ENCODE measurements around the gene MLLT11. TPM values are rescaled to one million over a fixed set of nuclear protein-coding genes. Genes with fewer than 3 reads are reported as not detected.

Gene MLLT11, protein sequence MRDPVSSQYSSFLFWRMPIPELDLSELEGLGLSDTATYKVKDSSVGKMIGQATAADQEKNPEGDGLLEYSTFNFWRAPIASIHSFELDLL
- 58.7 TPM for total RNA-seq
- long read RNA-seq, full-length matches to known transcripts: 287 of 302 reads
- long read RNA-seq, partial matches to known transcripts: 12 of 302 reads
- long read RNA-seq, other reads (novel, unspliced or antisense): 3 of 302 reads

GRCh38 chr1:151060007-151060656 is at the start of gene MLLT11:
TSS of gene MLLT11 (plus strand) at chr1:151060397. CDS start at chr1:151067225, 6,828 bp downstream.
- intact Hi-C loops (cut with DNase I): no loop called here
- DNase-seq (ENCODE audit: low spot score): no peak

DNA sequence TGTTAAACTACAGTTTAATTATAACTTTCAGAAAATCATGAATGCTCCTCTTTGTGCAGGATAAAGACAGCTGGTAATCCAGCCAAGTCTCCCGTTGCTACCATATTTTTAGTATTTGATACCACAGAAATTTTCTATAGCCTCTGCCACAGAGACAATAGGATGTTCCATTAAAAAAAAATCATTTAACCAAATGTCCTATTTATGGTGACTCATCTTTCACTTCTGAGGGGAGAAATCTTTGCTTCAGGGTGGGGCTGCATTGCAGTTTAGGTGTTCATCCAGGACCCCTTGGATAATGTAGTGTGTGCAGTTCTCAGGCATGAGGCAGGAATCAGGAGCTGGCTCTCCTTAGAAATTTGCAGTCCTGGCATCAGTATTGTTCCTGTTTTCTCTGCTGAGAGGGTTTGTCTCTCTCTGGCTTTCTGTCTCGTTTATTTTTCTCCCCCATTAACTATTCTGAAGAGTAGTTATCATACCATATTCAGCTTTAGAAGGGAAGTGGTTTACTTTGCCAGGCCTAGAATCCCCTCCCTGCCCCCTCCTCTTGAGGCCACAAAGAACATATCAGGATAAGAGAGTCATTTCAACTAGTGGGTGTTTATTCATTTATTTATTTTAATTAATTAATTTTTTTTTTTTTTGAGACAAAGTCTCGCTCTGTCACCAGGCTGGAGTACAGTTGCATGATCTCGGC is 48.9 kb upstream of the MLLT11 start:
- intact Hi-C loops (cut with DNase I): no loop called here
- no peak for DNase-seq (ENCODE audit: low spot score)

- intact Hi-C loops (cut with DNase I): no loop called here
- DNase-seq (ENCODE audit: low spot score): no peak
These were observed 47.3 kb upstream of the MLLT11 start for GRCh38 chr1:151012684-151013471.

DNA sequence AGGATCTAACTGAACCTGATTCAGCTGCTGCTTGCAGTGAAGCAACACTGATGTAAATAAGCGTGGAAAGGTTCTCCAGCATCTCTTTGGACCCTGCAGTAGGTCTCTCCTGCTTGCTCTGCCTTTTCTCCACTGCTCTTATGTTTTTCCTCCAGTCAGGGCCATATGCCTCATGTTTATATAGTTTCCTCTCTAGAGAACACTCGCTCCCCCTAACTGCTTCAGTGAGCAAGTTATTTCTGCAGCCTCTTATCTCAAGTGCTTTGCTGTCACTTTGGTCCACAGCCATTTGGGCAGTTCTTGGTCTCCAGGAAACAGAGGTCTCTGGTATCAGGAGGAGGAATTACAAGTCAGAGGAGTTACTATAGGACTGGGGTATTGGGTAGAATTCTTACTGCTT is 46.7 kb upstream of the MLLT11 start:
- no peak for DNase-seq (ENCODE audit: low spot score)
- intact Hi-C loops (cut with DNase I): no loop called here

DNA sequence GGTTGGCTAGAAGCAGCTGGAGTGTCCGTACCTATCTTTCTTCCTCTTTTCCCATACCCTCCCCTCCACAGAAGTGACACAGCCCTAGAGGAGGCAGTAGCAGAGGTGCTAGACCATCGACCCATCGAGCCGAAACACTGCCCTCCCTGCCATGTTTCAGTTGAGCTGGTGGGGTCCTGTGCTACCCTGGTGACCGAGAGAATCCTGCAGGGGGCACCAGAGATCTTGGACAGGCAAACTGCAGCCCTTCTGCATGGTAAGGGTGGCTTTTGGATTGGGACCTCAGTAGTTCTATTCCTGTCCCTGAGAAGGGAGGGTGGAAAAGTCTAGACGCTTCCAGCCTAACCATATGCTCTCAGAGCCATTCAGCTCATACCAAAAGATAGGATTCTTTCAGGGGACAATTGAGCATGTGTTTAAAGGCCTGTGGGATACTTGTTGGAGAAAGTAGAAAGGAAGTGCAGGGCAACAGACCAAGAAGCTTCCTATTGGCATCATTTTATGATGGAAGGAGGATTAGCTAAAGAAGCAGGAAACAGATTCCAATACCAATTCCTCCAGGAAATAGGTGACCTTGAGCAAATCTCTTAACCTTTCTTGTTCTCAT is 35.6 kb upstream of the MLLT11 start:
- DNase-seq (ENCODE audit: low spot score): peak; percentile 91
- intact Hi-C loops (cut with DNase I): loop anchor here (2.0 to 5.0 kb wide), 3 partner anchors 22 to 123 kb away; partner anchors contain the start of genes C1orf56, GABPB2 and SEMA6C

GRCh38 chr1:151026460-151026859 is 33.7 kb upstream of the MLLT11 start:
- DNase-seq (ENCODE audit: low spot score): no peak
- intact Hi-C loops (cut with DNase I): no loop called here

DNA sequence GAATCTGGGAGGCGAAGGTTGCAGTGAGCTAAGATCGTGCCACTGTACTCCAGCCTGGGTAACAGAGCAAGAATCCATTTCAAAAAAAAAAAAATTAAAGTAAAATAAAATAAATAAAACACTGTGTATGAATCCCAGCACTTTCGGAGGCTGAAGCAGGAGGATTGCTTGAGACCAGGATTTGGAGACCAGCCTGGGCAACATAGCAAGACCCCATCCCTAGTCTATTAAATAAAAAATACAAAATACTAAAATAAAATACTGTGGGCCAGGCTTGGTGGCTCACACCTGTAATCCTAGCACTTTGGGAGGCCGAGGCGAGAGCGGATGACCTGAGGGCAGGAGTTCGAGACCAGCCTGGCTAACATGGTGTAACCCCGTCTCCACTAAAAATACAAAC is 28.0 kb upstream of the MLLT11 start:
- intact Hi-C loops (cut with DNase I): no loop called here

DNA sequence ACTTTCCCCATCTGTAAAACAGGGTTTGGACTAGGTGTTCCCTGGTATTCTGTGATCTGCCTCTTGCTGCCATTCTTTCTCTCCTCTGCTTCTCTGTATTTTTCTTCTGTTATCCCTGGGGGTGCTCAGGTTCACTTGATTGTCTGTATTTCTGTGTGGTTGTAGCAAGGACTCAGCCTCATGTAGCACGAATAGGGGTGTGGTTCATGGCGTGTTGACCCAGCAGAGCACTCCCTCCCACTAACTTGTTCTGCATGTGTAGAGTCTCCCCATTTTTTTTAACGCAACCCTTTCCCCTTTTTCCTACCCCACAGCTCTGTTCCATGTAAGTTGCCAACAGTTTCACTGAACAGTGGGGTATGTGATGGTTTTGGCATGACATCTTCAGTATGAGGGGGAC is 25.0 kb upstream of the MLLT11 start:
- intact Hi-C loops (cut with DNase I): no loop called here
- DNase-seq (ENCODE audit: low spot score): no peak

More for the DNA sequence above, 28.0 kb upstream of the MLLT11 start:
- DNase-seq (ENCODE audit: low spot score): no peak

GRCh38 chr1:151036356-151036755 is 23.8 kb upstream of the MLLT11 start, which contains the start of gene BNIPL:
TSS of gene BNIPL (plus strand) at chr1:151036586. CDS start at chr1:151036726, 140 bp downstream.
- intact Hi-C loops (cut with DNase I): no loop called here
- DNase-seq (ENCODE audit: low spot score): no peak

DNA sequence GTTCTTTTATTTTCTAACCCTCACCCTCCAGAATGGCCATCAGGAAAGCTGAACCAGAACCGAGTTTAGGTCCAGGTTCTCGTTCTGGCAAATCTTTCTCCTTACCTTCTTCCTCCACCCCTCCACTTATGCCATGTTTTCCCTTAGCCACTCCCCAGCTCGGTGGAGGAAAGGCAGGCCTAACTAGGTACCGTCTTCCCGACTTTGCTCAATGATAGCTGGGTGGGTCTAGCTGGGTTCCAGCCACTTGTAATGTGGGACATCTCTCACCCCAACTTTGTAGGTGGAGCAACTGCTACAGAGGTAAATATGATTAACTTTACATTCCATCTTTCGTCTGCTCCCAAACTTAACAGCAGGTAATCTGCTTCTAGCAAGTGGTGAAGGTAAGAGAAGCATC is 23.2 kb upstream of the MLLT11 start:
- intact Hi-C loops (cut with DNase I): no loop called here
- DNase-seq (ENCODE audit: low spot score): no peak

DNA sequence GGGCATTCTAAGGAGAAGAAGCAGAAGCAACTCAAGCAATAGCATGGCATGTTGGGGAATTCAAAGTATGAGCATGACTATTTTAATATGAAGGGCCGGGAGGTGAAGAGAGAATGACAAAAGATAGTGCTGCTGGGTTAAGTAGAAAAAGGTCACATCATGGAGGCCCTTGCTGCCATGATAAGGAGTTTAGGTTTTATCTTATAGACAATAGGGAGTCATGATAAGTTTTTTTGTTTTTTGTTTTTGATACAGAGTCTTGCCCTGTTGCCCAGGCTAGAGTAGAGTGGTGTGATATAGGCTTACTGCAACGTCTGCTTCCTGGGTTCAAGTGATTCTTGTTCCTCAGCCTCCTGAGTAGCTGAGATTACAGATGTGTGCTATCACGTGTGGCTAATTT is 20.7 kb upstream of the MLLT11 start:
- no peak for DNase-seq (ENCODE audit: low spot score)
- intact Hi-C loops (cut with DNase I): no loop called here

DNA sequence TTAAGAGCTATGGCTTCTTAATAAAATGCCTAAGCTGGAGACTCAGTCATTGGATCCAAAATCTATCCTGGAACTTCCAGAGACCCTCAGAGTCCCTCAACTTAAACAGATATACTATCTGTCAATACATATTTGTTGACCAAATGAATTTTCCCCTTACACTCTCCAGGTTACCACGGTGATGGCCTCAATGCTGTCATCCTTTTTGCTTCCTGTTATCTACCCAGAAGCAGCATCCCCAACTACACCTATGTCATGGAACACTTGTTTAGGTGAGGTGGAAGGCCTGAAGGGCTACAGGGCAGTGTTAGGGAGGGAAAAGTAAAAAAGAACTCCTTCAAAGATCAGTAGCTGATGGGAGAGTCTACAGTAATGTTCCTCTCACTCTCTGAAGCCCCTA is 17.0 kb upstream of the MLLT11 start:
- DNase-seq (ENCODE audit: low spot score): no peak
- intact Hi-C loops (cut with DNase I): no loop called here

DNA sequence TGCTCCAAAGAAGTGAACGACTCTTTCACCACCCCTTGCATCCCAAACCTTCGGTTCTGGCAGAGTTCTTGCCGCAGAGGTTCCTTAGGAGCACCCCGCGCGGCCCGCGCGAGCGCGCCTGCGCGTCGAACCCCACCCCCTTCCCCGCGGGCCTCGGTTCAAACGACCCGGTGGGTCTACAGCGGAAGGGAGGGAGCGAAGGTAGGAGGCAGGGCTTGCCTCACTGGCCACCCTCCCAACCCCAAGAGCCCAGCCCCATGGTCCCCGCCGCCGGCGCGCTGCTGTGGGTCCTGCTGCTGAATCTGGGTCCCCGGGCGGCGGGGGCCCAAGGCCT is 12.6 kb upstream of the MLLT11 start, which contains the start of gene C1orf56:
TSS of gene C1orf56 (plus strand) at position 161 of the 334 bp plus-strand sequence. CDS start at position 258, 97 bp downstream.
- intact Hi-C loops (cut with DNase I): loop anchor here (2.0 kb wide), 1 partner anchor 23 kb away; no protein-coding TSS in a partner anchor
- DNase-seq (ENCODE audit: low spot score): peak; percentile 90

DNA sequence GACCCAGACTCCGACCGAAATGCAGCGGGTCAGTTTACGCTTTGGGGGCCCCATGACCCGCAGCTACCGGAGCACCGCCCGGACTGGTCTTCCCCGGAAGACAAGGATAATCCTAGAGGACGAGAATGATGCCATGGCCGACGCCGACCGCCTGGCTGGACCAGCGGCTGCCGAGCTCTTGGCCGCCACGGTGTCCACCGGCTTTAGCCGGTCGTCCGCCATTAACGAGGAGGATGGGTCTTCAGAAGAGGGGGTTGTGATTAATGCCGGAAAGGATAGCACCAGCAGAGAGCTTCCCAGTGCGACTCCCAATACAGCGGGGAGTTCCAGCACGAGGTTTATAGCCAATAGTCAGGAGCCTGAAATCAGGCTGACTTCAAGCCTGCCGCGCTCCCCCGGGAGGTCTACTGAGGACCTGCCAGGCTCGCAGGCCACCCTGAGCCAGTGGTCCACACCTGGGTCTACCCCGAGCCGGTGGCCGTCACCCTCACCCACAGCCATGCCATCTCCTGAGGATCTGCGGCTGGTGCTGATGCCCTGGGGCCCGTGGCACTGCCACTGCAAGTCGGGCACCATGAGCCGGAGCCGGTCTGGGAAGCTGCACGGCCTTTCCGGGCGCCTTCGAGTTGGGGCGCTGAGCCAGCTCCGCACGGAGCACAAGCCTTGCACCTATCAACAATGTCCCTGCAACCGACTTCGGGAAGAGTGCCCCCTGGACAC is 12.1 kb upstream of the MLLT11 start:
- intact Hi-C loops (cut with DNase I): loop anchor here (2.0 kb wide), 1 partner anchor 23 kb away; no protein-coding TSS in a partner anchor

DNA sequence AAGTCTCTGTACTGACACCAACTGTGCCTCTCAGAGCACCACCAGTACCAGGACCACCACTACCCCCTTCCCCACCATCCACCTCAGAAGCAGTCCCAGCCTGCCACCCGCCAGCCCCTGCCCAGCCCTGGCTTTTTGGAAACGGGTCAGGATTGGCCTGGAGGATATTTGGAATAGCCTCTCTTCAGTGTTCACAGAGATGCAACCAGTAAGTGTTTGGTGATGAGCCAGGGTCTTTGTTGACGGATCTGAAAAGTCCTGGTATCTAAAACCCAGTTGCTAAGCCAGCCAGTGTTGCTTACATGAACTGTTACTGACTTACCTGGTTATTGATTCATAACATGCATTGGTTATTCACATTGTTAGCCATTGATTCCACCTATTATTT is 11.6 kb upstream of the MLLT11 start:
- intact Hi-C loops (cut with DNase I): no loop called here
- DNase-seq (ENCODE audit: low spot score): no peak

More for the DNA sequence above, 12.1 kb upstream of the MLLT11 start:
- peak; percentile 84 for DNase-seq (ENCODE audit: low spot score)

GRCh38 chr1:151049458-151049857 is 10.7 kb upstream of the MLLT11 start:
- intact Hi-C loops (cut with DNase I): no loop called here
- DNase-seq (ENCODE audit: low spot score): no peak

- no peak for DNase-seq (ENCODE audit: low spot score)
- intact Hi-C loops (cut with DNase I): no loop called here
These were observed 10.0 kb upstream of the MLLT11 start for GRCh38 chr1:151050051-151050688.

DNA sequence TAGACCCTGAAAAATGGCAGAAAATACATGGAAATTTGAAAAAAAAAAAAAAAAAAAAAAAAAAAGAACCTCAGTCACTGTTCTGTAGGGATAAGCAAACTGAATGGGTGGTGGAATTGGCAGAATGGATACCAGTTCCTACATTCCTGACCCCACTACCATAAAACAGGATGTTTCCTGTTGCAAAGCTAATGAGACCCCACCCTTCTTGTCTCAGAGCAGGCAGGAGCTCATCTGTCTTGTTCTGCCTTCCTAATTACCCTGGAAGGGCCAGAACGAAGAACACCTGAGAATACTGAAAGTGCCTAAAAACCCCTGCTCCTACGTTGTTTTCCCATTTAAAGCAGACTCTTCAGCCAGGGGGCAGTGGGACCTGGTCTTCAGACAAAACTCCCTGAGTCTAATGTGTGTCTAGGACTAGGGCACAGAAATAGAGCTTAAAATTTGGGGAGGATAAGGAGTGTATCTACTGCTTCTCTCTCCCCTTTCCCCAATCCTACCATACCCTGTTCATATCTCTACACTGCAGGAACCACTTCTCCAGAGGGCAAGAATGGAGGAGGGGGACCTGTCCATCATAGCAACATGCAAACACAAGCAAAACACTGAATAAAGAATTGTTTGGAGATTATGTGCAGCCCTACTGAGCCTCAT is 8.7 kb upstream of the MLLT11 start:
- intact Hi-C loops (cut with DNase I): no loop called here

More for the DNA sequence above, 8.7 kb upstream of the MLLT11 start:
- no peak for DNase-seq (ENCODE audit: low spot score)
